ENCODE measurements around the gene PLXNA2. TPM values are rescaled to one million over a fixed set of nuclear protein-coding genes. Genes with fewer than 3 reads are reported as not detected.

The PLXNA2 gene
- total RNA-seq, 4 donors from 2014 or later: 26.9 to 54.0 (median 46.1) TPM

DNA sequence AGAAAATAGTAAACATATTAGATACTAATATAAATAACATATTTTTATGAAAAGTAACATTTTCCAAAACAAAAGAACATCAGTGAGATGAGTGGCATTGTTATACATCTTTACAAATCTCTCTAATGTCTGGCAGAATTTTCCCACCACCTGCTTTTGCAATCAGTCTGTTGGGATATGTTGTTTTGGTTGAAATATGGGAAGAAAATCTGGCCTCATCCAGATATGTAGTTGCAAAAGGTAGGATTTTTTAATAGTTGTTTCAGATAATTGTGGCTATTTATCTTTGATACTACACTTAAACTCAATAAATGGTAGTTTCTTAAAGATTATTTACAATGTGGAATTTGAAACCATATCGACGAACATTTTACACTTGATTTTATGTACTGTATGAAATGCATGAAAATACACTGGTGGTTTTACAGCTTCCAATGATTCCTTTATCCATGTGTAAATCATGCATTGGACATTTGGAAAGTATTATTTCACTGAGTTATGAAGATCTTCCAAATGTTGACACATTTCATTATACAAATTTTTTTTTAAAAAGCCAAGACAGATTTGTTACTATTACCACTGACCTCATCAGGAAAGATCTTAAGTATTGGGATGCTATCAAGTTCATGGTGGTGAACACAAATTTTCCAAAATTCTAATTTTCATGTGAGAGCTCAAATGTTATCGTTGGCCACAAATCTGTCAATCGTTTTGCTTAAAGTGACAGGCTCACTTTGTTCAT is 259.2 kb downstream of the PLXNA2 start:
- no peak for DNase-seq
- no peaks in the 10 kb centered on the region for H3K27me3 ChIP-seq
- no peak overlapping the region for H3K27ac ChIP-seq
- intact Hi-C loops (cut with DNase I): no loop called here
- WGBS, 2 donors: 73 to 77% methylated on average over 4 of the region's 4 CpGs
- H3K36me3 ChIP-seq: no peaks in the 10 kb centered on the region
- no peak overlapping the region for H3K4me3 ChIP-seq
- no peaks in the 10 kb centered on the region for H3K9me3 ChIP-seq
- peaks cover 0 to 10% (median 0%) of the 10 kb centered on the region in 3 donors for H3K4me1 ChIP-seq
- no peak for TF ChIP-seq POLR2A (IDR thresholded peaks at IDR 0.05)
- TF ChIP-seq, protein P1, sequence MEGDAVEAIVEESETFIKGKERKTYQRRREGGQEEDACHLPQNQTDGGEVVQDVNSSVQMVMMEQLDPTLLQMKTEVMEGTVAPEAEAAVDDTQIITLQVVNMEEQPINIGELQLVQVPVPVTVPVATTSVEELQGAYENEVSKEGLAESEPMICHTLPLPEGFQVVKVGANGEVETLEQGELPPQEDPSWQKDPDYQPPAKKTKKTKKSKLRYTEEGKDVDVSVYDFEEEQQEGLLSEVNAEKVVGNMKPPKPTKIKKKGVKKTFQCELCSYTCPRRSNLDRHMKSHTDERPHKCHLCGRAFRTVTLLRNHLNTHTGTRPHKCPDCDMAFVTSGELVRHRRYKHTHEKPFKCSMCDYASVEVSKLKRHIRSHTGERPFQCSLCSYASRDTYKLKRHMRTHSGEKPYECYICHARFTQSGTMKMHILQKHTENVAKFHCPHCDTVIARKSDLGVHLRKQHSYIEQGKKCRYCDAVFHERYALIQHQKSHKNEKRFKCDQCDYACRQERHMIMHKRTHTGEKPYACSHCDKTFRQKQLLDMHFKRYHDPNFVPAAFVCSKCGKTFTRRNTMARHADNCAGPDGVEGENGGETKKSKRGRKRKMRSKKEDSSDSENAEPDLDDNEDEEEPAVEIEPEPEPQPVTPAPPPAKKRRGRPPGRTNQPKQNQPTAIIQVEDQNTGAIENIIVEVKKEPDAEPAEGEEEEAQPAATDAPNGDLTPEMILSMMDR (IDR thresholded peaks at IDR 0.05): no peak

DNA sequence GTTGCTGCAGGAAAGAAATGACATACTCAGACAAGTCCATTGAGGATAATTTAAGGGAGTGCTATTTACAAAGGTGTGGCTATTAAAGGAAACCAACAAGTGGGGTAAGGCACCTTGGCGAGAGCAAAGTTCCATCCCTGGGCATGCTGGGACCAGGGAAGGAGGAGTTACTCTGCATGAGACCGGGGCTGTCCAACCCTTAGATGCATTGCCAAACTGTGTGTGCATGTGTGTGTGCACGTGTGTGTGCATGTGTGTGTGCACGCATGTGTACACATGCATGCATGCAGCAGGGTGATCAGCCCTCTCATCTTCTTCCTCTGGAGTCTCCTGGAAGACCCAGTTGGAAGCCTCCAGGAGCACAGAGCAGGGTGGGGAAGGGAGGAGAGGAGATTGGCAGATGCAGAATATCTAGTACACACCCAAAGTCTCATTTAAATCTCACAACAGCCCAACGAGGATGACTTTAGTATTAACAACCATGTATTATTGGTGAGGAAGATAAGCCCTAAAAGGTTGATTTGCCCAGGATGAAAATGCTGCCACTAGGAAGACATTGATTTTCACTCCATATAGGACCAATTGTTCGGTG is 261.0 kb downstream of the PLXNA2 start:
- Histone ChIP-seq H3K36me3 (no peaks in the 10 kb centered on the region), H3K9me3 (no peaks in the 10 kb centered on the region), H3K27me3 (no peaks in the 10 kb centered on the region), H3K4me3 (no peak overlapping the region), H3K4me1 (peaks cover 0 to 10% (median 0%) of the 10 kb centered on the region in 3 donors), H3K27ac (no peak overlapping the region)
- no peak for TF ChIP-seq POLR2A (IDR thresholded peaks at IDR 0.05)
- TF ChIP-seq, protein P1 (IDR thresholded peaks at IDR 0.05): no peak
- DNase-seq: no peak
- WGBS, 2 donors: 50 to 63% methylated on average over 6 of the region's 6 CpGs
- intact Hi-C loops (cut with DNase I): no loop called here

DNA sequence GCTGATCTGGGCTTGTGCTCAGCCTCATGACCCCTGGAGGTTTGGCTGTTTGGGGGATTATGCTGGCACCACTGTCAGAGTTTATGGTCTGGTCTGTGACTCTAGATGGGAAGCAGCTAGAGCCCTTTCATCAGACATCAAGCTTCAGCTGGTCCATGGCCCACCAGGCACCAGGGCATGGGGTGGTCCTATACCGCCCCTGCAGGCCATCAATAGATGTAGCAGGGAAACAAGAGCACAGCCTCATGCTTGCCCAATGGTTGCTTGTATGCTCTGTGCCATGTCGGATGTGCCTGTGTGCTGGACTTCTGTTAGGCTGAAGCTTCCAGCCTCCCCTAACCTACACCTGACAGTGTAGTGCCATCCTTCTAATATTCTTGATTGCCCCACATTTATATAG is 262.2 kb downstream of the PLXNA2 start:
- Histone ChIP-seq H3K27me3 (no peaks in the 10 kb centered on the region), H3K9me3 (no peaks in the 10 kb centered on the region), H3K4me1 (peaks cover 0 to 10% (median 0%) of the 10 kb centered on the region in 3 donors), H3K36me3 (no peaks in the 10 kb centered on the region), H3K4me3 (no peak overlapping the region), H3K27ac (no peak overlapping the region)
- DNase-seq: no peak
- WGBS, 2 donors: 63 to 73% methylated on average over 2 of the region's 2 CpGs
- TF ChIP-seq POLR2A (IDR thresholded peaks at IDR 0.05): no peak
- TF ChIP-seq, protein P1 (IDR thresholded peaks at IDR 0.05): peak in 1 of 6 experiments; percentile 10
- intact Hi-C loops (cut with DNase I): no loop called here

DNA sequence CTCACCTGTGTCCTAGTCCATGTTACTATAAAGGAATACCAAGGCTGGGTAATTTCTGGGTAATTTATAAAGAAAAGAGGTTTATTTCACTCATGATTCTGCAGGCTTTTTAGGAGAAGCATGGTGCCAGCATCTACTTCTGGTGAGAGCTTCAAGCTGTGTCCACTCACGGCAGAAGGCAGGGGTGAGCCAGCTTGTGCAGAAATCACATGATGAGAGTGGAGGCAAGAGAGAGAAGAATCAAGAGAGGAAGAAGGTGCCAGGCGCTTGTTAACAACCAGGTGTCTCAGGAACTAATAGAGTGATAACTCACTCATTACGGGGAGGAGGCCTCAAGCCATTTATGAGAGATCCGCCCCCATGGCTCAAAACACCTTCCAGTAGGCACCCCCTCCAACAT is 265.7 kb downstream of the PLXNA2 start:
- Histone ChIP-seq H3K36me3 (no peaks in the 10 kb centered on the region), H3K27ac (no peak overlapping the region), H3K4me3 (no peak overlapping the region), H3K27me3 (no peaks in the 10 kb centered on the region), H3K9me3 (no peaks in the 10 kb centered on the region), H3K4me1 (peaks cover 0 to 10% (median 0%) of the 10 kb centered on the region in 3 donors)
- intact Hi-C loops (cut with DNase I): no loop called here
- 83 to 86% methylated on average over 4 of the region's 4 CpGs for WGBS, 2 donors
- DNase-seq: no peak
- TF ChIP-seq POLR2A (IDR thresholded peaks at IDR 0.05): no peak
- TF ChIP-seq, protein P1 (IDR thresholded peaks at IDR 0.05): no peak

DNA sequence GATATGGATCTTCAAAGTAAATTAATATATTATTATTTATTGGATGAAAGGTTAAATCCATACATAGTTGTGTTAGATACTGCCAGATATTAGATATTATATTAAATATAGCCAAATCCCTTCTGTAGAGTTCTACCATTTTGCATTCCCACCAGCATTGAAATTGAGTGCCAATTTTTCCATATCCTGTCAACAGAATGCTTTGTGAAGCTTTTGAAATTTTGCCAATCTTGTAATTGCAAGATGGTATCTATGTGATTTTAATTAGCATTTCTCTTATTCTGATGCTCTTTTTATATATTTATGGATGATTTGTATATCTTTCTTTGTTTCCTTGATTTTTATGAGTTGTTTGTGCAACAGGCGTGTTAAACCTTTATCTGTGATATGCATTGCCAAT is 266.3 kb downstream of the PLXNA2 start:
- Histone ChIP-seq H3K4me3 (no peak overlapping the region), H3K27me3 (peaks cover 0 to 4% (median 0%) of the 10 kb centered on the region in 4 donors), H3K4me1 (peaks cover 0 to 4% (median 0%) of the 10 kb centered on the region in 3 donors), H3K9me3 (no peaks in the 10 kb centered on the region), H3K36me3 (no peaks in the 10 kb centered on the region), H3K27ac (no peak overlapping the region)
- 95 to 96% methylated on average over 1 of the region's 1 CpG for WGBS, 2 donors
- intact Hi-C loops (cut with DNase I): no loop called here
- TF ChIP-seq, protein P1 (IDR thresholded peaks at IDR 0.05): no peak
- no peak for TF ChIP-seq POLR2A (IDR thresholded peaks at IDR 0.05)
- no peak for DNase-seq

Measured in esophagus squamous epithelium (tissue), 5 donors.